22Rv1 (cell line): ENCODE results near the gene ABI3BP.

ENCODE experiments used
- ZFX ChIP-seq: fragments of 450-650 bp; IDR thresholded peaks from 2 replicates; pipeline ENCODE4 v1.6.1; 2017; ENCODE audit warnings: antibody characterized with exemption, borderline replicate concordance
- TF ChIP-seq, protein P1 (sequence below): fragments of 450-650 bp; IDR thresholded peaks from 2 replicates; pipeline ENCODE4 v1.5.1; 2017; ENCODE audit warnings: mild to moderate bottlenecking

DNA sequence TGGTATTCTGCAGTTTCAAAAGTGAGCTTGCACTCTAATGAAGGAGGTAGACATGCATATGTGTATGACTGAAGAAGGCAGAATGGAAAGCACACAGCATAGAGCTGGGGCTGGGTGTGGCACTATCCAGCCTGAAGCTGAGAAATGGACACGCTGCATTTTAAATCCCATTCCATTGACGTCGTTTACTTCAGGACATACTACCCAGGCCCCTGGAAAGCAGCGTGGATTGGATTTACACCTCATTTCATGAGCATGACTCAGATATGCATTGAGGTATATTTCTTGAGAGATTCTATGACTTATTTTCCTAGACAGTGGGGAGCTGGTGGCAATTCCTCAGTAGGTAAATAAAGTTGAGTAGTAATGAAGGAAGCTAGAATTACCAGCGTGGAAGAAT, 101.4 kb downstream of the ABI3BP start:
- no peak for TF ChIP-seq ZFX
- TF ChIP-seq, protein P1, sequence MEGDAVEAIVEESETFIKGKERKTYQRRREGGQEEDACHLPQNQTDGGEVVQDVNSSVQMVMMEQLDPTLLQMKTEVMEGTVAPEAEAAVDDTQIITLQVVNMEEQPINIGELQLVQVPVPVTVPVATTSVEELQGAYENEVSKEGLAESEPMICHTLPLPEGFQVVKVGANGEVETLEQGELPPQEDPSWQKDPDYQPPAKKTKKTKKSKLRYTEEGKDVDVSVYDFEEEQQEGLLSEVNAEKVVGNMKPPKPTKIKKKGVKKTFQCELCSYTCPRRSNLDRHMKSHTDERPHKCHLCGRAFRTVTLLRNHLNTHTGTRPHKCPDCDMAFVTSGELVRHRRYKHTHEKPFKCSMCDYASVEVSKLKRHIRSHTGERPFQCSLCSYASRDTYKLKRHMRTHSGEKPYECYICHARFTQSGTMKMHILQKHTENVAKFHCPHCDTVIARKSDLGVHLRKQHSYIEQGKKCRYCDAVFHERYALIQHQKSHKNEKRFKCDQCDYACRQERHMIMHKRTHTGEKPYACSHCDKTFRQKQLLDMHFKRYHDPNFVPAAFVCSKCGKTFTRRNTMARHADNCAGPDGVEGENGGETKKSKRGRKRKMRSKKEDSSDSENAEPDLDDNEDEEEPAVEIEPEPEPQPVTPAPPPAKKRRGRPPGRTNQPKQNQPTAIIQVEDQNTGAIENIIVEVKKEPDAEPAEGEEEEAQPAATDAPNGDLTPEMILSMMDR = no peak
